GM12891 (cell line): Measurements from ENCODE around the gene PPP4R2.

Source experiments
- POLR2A ChIP-seq: IDR thresholded peaks from 2 replicates; pipeline ENCODE4 v1.6.1; 2011; ENCODE audit warnings: low read depth, low read length, control low read depth
- POLR2AphosphoS5 ChIP-seq: IDR thresholded peaks from 2 replicates; pipeline ENCODE4 v1.6.1; 2011; ENCODE audit warnings: low read depth, low read length, control low read depth
- SPI1 ChIP-seq: IDR thresholded peaks from 2 replicates; pipeline ENCODE4 v1.6.1; 2011; ENCODE audit warnings: low read depth, low read length, control low read depth
- TAF1 ChIP-seq: IDR thresholded peaks from 2 replicates; pipeline ENCODE4 v1.6.1; 2011; ENCODE audit warnings: low read depth, low read length, control low read depth

DNA sequence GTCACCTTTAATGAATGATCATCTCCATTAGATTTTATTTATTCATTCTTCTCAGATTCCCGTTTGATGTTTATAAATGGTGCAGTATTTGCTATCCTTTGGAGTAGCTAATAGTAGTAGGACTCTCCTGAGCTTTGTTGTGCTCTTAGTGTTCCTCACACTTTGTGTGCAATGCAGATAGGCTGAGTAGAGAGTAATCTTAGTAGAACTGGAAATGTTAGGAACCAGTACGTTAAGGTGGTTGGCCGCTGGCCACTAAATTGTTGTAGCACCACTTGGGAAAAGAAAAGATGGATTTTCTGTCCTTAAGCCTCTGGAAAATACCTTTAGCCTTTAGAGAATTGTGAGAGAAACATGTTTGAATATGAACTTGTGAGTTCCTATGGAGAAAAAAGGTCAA lies 44.9 kb downstream of the PPP4R2 start:
- TF ChIP-seq POLR2A, result no peak
- no peak for TF ChIP-seq TAF1
- TF ChIP-seq POLR2AphosphoS5, result no peak
- no peak for TF ChIP-seq SPI1
